ENCODE results near the gene POU2F1.
"Not testable (repeated sequence)": the region's sequence is repeated elsewhere in the genome, so short reads cannot be mapped to it uniquely, and the experiment has no call there.

The POU2F1 gene

DNA sequence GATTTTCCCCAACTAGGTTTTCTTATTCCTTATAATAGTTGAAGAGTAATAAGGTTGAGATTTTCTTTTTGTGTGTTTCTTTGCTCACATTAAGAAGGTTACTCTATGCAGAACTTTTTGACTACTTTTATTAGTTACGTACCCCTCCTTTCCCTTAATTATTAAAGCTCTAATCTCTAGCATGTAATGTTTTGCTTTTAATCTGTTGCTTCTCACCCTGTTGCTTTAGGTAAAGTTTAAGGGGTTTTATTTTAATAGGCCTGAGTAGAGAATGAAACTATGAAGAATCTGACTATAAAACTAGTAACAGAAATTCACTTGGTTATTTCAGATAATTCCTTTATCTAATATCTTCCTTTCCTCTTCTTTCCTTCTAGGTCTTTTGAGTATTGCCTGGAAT is 53.4 kb downstream of the POU2F1 start:
- DNase-seq: no peak

- DNase-seq: no peak
Observed at GRCh38 chr1:167276969-167277368, 56.3 kb downstream of the POU2F1 start.

- DNase-seq: no peak
Observed at GRCh38 chr1:167278497-167278896, 57.8 kb downstream of the POU2F1 start.

- DNase-seq: no peak
Observed at GRCh38 chr1:167280912-167281311, 60.2 kb downstream of the POU2F1 start.

GRCh38 chr1:167288390-167289074 is 67.8 kb downstream of the POU2F1 start:
- DNase-seq: no peak

- no peak for DNase-seq
Observed at GRCh38 chr1:167289075-167289442, 68.4 kb downstream of the POU2F1 start.

GRCh38 chr1:167289966-167290365 is 69.3 kb downstream of the POU2F1 start:
- DNase-seq: no peak

GRCh38 chr1:167291539-167292185 is 71.0 kb downstream of the POU2F1 start:
- no peak for DNase-seq

GRCh38 chr1:167292216-167292615 is 71.5 kb downstream of the POU2F1 start:
- DNase-seq: no peak

GRCh38 chr1:167293057-167293456 is 72.4 kb downstream of the POU2F1 start:
- DNase-seq: no peak

- DNase-seq: no peak
Observed at GRCh38 chr1:167294528-167294927, 73.8 kb downstream of the POU2F1 start.

GRCh38 chr1:167297222-167298214 is 76.8 kb downstream of the POU2F1 start:
- DNase-seq: no peak

DNA sequence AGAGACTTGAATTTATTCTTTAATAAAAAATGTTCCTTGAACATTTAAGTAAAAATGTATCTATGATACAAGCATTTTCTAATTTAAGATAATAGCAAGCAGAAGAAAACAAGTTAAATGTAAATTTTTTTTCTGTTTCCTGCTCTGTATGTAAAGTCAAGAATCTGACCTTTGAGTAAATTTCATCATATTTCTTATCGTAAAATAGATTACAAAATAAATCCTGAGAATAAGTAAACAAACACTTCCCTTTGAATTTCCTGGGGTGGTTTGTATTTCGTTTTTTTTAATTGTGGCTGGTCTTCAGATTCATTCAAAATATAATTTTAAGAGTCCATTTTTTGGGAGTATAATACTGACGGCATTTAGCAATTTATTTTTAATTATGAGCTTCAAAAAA is 77.6 kb downstream of the POU2F1 start:
- DNase-seq: no peak

- DNase-seq: no peak
Observed at GRCh38 chr1:167301355-167301754, 80.7 kb downstream of the POU2F1 start.

GRCh38 chr1:167304165-167304564 is 83.5 kb downstream of the POU2F1 start:
- DNase-seq: no peak

- DNase-seq: no peak
Observed at GRCh38 chr1:167305059-167305705, 84.5 kb downstream of the POU2F1 start.

DNA sequence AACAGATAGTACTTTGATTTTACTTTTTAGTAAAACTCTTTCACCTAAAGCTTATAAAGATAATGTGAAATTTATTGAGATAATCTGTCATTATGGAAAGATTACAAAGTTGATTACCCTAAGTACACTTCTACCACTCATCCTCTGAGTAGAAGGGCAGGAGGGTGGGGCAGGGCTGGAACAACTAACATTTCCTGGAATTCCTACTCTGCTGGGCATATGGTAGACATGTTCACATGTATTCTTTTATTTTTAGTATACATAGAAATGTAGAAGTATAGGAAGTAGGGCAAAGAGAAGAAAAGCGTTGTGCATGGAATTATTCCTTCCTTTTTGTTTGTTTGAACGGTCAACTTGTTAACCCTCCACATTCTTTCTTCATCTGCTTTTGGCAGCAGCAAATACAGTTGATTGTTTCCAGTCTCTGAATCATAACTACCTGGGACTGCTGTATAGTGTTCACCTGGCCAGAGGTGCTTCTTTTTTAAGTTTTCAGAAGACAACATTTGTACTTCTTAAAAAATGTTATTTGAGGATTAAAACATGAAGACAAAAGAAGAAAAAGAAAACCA is 85.1 kb downstream of the POU2F1 start:
- DNase-seq: no peak

- DNase-seq: no peak
Observed at GRCh38 chr1:167310732-167311131, 90.0 kb downstream of the POU2F1 start.

DNA sequence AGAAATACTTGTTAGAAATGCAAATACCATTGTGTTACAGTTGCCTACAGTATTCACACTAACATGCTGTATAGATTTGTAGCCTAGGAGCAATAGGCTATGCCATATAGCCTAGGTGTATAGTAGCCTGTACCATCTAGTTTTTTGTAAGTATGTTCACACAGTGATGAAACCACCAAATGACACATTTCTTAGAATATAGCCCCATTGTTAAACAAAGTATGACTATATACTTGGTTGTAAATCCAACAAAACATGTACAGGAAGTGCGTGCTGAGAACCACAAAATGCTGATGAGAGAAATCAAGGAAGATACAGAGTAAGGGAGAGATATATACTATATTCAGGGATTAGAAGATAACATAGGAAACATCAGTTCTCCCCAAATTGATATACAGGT is 92.2 kb downstream of the POU2F1 start:
- no peak for DNase-seq

GRCh38 chr1:167314671-167315070 is 94.0 kb downstream of the POU2F1 start:
- no peak for DNase-seq

DNA sequence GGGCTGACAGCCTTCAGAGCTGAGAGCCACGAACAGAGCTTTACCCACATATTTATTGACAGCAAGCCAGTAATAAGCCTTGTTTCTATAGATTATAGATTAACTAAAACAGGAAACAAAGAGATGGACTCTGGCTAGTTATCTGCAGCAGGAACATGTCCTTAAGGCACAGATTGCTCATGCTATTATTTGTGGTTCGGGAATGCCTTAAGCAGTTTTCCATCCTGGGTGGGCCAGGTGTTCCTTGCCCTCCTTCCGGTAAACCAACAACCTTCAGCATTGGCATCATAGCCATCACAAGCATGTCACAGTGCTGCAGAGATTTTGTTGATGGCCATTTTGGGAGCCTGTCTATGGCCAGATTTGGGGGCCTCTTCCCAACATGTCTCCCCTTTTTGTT is 96.8 kb downstream of the POU2F1 start:
- DNase-seq: no peak

GRCh38 chr1:167319206-167319605 is 98.5 kb downstream of the POU2F1 start:
- not testable (repeated sequence) for DNase-seq

DNA sequence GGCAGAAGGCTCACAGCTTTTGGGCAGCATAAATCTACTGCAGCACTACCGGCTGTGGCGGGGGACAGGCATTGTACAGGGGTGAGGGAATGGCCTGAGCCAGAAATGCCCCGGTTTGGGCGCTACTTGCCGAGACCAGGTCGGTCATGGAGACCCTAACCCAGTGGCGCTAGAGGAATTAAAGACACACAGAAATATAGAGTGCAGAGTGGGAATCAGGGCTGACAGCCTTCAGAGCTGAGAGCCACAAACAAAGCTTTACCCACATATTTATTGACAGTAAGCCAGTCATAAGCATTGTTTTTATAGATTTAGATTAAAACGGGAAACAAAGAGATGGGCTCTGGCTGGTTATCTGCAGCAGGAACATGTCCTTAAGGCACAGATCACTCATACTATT is 101.8 kb downstream of the POU2F1 start:
- no peak for DNase-seq
